NCI-H69 (cell line): ENCODE results near the gene MGLL.

Source experiments
- DNase-seq: peaks from one replicate; lab custom pipeline; 2025; lab: John Stamatoyannopoulos, UW

Gene MGLL

GRCh38 chr3:127822041-127822681 lies at the start of gene MGLL:
Gene MGLL (minus strand): TSS chr3:127822515. CDS start chr3:127822318, 197 bp downstream.
- DNase-seq, result no peak

- no peak for DNase-seq
These were observed 47.8 kb upstream of the MGLL start for GRCh38 chr3:127870156-127870555.

- DNase-seq, result no peak
These were observed 45.7 kb upstream of the MGLL start for GRCh38 chr3:127867986-127868385.

GRCh38 chr3:127867412-127867811 lies 45.1 kb upstream of the MGLL start:
- no peak for DNase-seq

- peak; percentile 8 for DNase-seq
These were observed 43.6 kb upstream of the MGLL start for GRCh38 chr3:127865941-127866340.

- peak; percentile 76 for DNase-seq
These were observed 37.9 kb upstream of the MGLL start for GRCh38 chr3:127860211-127860696.

GRCh38 chr3:127859730-127860129 lies 37.4 kb upstream of the MGLL start:
- peak; percentile 38 for DNase-seq

- DNase-seq, result no peak
These were observed 36.6 kb upstream of the MGLL start for GRCh38 chr3:127858937-127859336.

- DNase-seq, result no peak
These were observed 36.2 kb upstream of the MGLL start for GRCh38 chr3:127858521-127858920.

GRCh38 chr3:127857333-127857732 lies 35.0 kb upstream of the MGLL start:
- peak; percentile 47 for DNase-seq

- DNase-seq, result no peak
These were observed 34.5 kb upstream of the MGLL start for GRCh38 chr3:127856801-127857200.

- DNase-seq, result no peak
These were observed 32.9 kb upstream of the MGLL start for GRCh38 chr3:127855246-127855645.

- no peak for DNase-seq
These were observed 31.4 kb upstream of the MGLL start for GRCh38 chr3:127853681-127854080.

GRCh38 chr3:127851899-127852298 lies 29.6 kb upstream of the MGLL start:
- DNase-seq, result peak; percentile 96

- DNase-seq, result peak; percentile 83
These were observed 27.1 kb upstream of the MGLL start for GRCh38 chr3:127849368-127849767.

GRCh38 chr3:127848131-127849129 lies 26.1 kb upstream of the MGLL start:
- DNase-seq, result peak; percentile 15

- DNase-seq, result no peak
These were observed 25.0 kb upstream of the MGLL start for GRCh38 chr3:127847236-127847720.

GRCh38 chr3:127846576-127846975 lies 24.3 kb upstream of the MGLL start:
- DNase-seq, result no peak

GRCh38 chr3:127844326-127844942 lies 22.1 kb upstream of the MGLL start:
- DNase-seq, result no peak

- no peak for DNase-seq
These were observed 18.4 kb upstream of the MGLL start for GRCh38 chr3:127840671-127841070.

- DNase-seq, result no peak
These were observed 16.8 kb upstream of the MGLL start for GRCh38 chr3:127839099-127839498.
